HFFc6 (cell line): ENCODE measurements around the gene NETO2. TPM values are rescaled to one million over a fixed set of nuclear protein-coding genes. Genes with fewer than 3 reads are reported as not detected.
"Not testable (repeated sequence)": the region's sequence is repeated elsewhere in the genome, so short reads cannot be mapped to it uniquely, and the experiment has no call there.

Experiments
- DNase-seq: peaks from one replicate; pipeline ENCODE4 v3.0.0-alpha.2; 2018
- H3K27ac Mint-ChIP-seq: 2 replicates; pipeline ENCODE4 v1.8.0; 2020; ENCODE audit warnings: mild to moderate bottlenecking, mixed read lengths
- H3K27me3 Mint-ChIP-seq: 2 replicates; pipeline ENCODE4 v1.8.0; 2021; ENCODE audit warnings: mild to moderate bottlenecking, moderate library complexity, mixed read lengths; ENCODE audit not compliant: insufficient read depth
- H3K36me3 Mint-ChIP-seq: 2 replicates; pipeline ENCODE4 v1.8.0; 2021; ENCODE audit warnings: low read depth, mixed read lengths
- H3K4me1 Mint-ChIP-seq: 2 replicates; pipeline ENCODE4 v1.8.0; 2020; ENCODE audit warnings: low read depth, mixed read lengths
- H3K4me3 Mint-ChIP-seq: 2 replicates; pipeline ENCODE4 v1.8.0; 2020; ENCODE audit warnings: mild to moderate bottlenecking, moderate library complexity, mixed read lengths
- H3K9me3 Mint-ChIP-seq: 2 replicates; pipeline ENCODE4 v1.8.0; 2020; ENCODE audit warnings: mild to moderate bottlenecking, mixed read lengths
- CTCF ChIP-seq: fragments of 200-600 bp; sonication (generic); IDR thresholded peaks from 2 replicates; pipeline ENCODE4 v1.5.0; 2021; ENCODE audit warnings: antibody characterized with exemption, mild to moderate bottlenecking
- total RNA-seq, 6 experiments: library from RNA; stranded (reverse); fragmentation: NEBNext Ultra II Directional; extraction: Animal tissue kit (Norgen Biotek cat#: 25700); gene quantifications; 2 replicates in 1 of 6; 3 replicates in 5 of 6; pipeline ENCODE4 v1.2.3, GENCODE V29; 2021

The NETO2 gene
- total RNA-seq, 6 experiments from 2014 or later: 11.7 to 24.0 (median 19.4) TPM

DNA sequence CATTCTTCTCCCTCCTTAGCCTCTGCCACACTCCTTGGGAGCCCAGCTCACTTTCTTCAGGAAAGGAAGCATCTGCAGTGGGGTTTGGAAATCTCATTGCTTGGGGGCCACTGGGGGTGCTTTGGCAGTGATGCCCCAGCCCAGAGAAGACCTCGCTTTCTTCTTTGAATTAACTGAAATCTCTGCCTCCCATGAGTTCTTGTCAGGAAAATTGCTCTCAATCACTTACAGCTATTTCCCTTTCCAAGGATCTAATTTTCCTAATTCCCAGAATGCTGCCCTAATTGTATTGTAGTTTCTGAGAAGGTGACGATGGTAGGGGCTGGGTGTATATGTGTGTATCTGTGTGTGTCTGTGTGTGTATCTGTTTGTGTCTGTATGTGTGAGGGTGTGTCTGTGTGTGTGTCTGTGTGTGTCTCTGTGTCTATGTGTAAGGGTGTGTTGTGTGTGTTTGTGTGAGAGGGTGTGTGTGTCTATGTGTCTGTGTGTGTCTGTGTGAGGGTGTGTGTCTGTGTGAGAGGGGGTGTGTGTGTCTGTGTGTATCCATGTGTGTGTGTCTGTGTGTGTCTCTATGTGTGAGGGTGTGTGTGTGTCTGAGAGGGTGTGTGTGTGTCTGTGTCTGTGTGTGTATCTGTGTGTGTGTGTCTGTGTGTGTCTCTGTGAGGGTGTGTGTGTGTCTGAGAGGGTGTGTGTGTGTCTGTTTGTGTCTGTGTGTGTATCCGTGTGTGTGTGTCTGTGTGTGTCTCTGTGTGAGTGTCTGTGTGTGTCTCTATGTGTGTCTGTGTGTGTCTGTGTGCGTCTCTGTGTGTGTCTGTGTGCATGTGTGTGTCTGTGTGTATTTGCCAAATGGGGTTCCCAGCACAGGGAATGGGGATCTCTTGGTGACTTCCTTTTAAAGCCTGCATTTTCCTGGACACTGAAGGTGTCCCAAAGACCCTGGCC is 86.8 kb downstream of the NETO2 start:
- H3K9me3 Mint-ChIP-seq: no peaks in the 10 kb centered on the region

DNA sequence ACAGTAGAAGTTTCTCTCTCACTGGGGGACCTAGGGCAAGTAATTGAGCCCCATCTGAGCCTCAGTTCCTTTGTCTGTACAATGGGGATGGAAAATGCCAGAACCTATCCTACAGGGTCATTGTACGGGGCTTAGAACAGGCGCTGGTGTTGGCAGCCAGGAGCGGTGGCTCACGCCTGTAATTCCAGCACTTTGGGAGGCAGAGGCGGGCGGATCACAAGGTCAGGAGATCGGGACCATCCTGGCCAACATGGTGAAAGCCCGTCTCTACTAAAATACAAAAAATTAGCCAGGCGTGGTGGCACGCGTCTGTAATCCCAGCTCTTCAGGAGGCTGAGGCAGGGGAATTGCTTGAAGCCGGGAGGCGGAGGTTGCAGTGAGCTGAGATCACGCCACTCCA is 87.7 kb downstream of the NETO2 start:
- H3K4me1 Mint-ChIP-seq, H3K27ac Mint-ChIP-seq, H3K9me3 Mint-ChIP-seq, DNase-seq, H3K36me3 Mint-ChIP-seq, H3K4me3 Mint-ChIP-seq: not testable (repeated sequence)
- H3K27me3 Mint-ChIP-seq: peaks cover 17% of the 10 kb centered on the region; the same call in 1 of the 2 replicates

More for the DNA sequence above, 86.8 kb downstream of the NETO2 start:
- no peak for TF ChIP-seq CTCF
- Mint-ChIP-seq H3K27ac (no peak overlapping the region), H3K27me3 (peaks cover 19% of the 10 kb centered on the region), H3K4me3 (no peak overlapping the region), H3K4me1 (no peaks in the 10 kb centered on the region), H3K36me3 (no peaks in the 10 kb centered on the region)
- no peak for DNase-seq

DNA sequence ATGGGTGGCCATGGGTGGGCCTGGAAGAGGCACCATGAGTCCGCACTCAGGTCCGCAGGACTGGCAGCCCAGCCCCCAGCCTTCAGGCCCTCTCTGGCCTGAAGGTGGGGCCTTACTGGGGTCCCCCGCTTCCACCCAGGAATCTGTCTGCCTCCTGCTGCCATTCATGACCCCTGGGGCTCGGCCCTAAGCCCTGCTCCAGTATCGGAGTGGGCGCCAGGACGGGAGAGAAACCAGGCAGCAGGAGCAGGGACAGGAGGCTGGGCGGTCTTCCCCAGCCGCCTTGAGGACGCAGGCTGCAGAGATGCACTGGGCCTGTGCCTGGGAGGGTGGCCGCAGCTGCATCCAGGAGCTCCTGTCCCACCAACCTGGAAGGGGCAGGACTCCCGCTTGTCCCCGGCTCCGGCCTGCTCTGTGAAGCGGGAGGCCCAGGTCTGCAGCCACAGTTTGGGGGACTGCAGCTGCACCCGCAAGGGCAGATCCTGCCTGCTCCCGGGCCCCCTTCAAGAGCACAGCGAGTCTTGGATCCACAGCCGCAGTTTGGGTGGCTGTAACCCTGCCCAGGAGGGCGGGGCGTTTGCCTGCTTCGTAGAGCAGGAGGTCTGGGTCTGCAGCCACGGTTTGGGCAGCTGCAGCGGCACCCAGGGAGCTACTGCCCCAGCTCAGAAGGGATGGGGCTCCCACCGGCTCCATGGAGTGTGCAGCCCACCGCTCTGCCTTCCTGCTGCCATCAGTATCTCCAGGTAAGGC is 88.4 kb downstream of the NETO2 start:
- H3K36me3 Mint-ChIP-seq: no peaks in the 10 kb centered on the region
- no peak for DNase-seq
- no peak for TF ChIP-seq CTCF
- no peaks in the 10 kb centered on the region for H3K9me3 Mint-ChIP-seq
- no peak overlapping the region for H3K27ac Mint-ChIP-seq
- no peak overlapping the region for H3K4me3 Mint-ChIP-seq
- peaks cover 19% of the 10 kb centered on the region for H3K27me3 Mint-ChIP-seq
- no peaks in the 10 kb centered on the region for H3K4me1 Mint-ChIP-seq

GRCh38 chr16:47054306-47054705 is 89.4 kb downstream of the NETO2 start:
- Mint-ChIP-seq H3K9me3 (no peaks in the 10 kb centered on the region), H3K4me3 (no peak overlapping the region), H3K36me3 (no peaks in the 10 kb centered on the region), H3K27ac (no peak overlapping the region), H3K27me3 (peaks cover 23% of the 10 kb centered on the region), H3K4me1 (no peaks in the 10 kb centered on the region)
- no peak for TF ChIP-seq CTCF
- no peak for DNase-seq

- no peak for DNase-seq
- H3K36me3 Mint-ChIP-seq: no peaks in the 10 kb centered on the region
- peaks cover 23% of the 10 kb centered on the region for H3K27me3 Mint-ChIP-seq
- no peaks in the 10 kb centered on the region for H3K4me1 Mint-ChIP-seq
- no peaks in the 10 kb centered on the region for H3K9me3 Mint-ChIP-seq
- TF ChIP-seq CTCF: no peak
- no peak overlapping the region for H3K4me3 Mint-ChIP-seq
- H3K27ac Mint-ChIP-seq: no peak overlapping the region
Measured at GRCh38 chr16:47053895-47054294, 89.8 kb downstream of the NETO2 start.
